ENCODE results near the gene MAML2. TPM values are rescaled to one million over a fixed set of nuclear protein-coding genes. Genes with fewer than 3 reads are reported as not detected.
A peak's percentile ranks its signal among the peaks of the same experiment; 100 is the strongest.

MAML2 gene
- total and polyA plus RNA-seq, 8 donors: 1.3 to 22.8 (median 12.1) TPM

GRCh38 chr11:96267001-96267495 is 75.9 kb downstream of the MAML2 start:
- whole genome bisulfite sequencing, 5 donors: 40 to 75% (median 61%) methylated on average over 1 of the region's 1 CpG

DNA sequence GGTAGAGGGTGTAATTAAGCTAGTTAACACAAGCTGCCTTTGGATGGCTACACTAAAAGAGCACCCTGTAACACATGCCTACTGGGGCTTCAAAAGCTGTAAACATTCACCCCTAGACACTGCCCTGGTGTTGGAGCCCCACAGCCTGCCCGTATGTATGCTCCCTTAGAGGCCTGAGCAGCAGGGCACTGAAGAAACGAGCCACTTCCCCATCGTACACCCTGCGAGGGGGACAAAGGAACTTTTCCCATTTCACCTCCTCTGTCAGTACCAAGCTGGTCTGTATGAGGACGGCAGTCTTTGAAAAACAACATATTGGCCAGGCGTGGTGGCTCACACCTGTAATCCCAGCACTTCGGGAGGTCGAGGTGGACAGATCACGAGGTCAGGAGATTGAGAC is 77.0 kb downstream of the MAML2 start:
- TF ChIP-seq EP300 (IDR thresholded peaks at IDR 0.05) (no peak), POLR2A (IDR thresholded peaks at IDR 0.05) (no peak), POLR2AphosphoS5 (IDR thresholded peaks at IDR 0.05) (no peak)
- TF ChIP-seq, protein P1, sequence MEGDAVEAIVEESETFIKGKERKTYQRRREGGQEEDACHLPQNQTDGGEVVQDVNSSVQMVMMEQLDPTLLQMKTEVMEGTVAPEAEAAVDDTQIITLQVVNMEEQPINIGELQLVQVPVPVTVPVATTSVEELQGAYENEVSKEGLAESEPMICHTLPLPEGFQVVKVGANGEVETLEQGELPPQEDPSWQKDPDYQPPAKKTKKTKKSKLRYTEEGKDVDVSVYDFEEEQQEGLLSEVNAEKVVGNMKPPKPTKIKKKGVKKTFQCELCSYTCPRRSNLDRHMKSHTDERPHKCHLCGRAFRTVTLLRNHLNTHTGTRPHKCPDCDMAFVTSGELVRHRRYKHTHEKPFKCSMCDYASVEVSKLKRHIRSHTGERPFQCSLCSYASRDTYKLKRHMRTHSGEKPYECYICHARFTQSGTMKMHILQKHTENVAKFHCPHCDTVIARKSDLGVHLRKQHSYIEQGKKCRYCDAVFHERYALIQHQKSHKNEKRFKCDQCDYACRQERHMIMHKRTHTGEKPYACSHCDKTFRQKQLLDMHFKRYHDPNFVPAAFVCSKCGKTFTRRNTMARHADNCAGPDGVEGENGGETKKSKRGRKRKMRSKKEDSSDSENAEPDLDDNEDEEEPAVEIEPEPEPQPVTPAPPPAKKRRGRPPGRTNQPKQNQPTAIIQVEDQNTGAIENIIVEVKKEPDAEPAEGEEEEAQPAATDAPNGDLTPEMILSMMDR (IDR thresholded peaks at IDR 0.05): no peak
- Histone ChIP-seq H3K4me1 (peaks cover 5 to 51% (median 22%) of the 10 kb centered on the region in 4 donors), H3K27ac (no peak overlapping the region), H3K36me3 (no peaks in the 10 kb centered on the region), H3K9me3 (no peaks in the 10 kb centered on the region), H3K27me3 (no peaks in the 10 kb centered on the region), H3K4me3 (no peak overlapping the region)
- 89 to 96% (median 94%) methylated on average over 9 of the region's 9 CpGs for WGBS, 5 donors
- no peak for DNase-seq
- intact Hi-C loops (cut with DNase I; ENCODE audit: low total_unique reads): no loop called here

More at GRCh38 chr11:96267001-96267495, 75.9 kb downstream of the MAML2 start:
- Histone ChIP-seq H3K4me1 (peaks cover 5 to 51% (median 23%) of the 10 kb centered on the region in 4 donors), H3K27me3 (no peaks in the 10 kb centered on the region), H3K9me3 (no peaks in the 10 kb centered on the region), H3K4me3 (no peak overlapping the region), H3K27ac (peak overlapping the region in 4 of 5 donors; percentile 8 to 76 (median 26)), H3K36me3 (no peaks in the 10 kb centered on the region)
- TF ChIP-seq POLR2AphosphoS5 (IDR thresholded peaks at IDR 0.05) (no peak), EP300 (IDR thresholded peaks at IDR 0.05) (no peak), POLR2A (IDR thresholded peaks at IDR 0.05) (no peak)
- TF ChIP-seq, protein P1 (IDR thresholded peaks at IDR 0.05): no peak
- DNase-seq: no peak
- intact Hi-C loops (cut with DNase I; ENCODE audit: low total_unique reads): no loop called here

GRCh38 chr11:96265220-96265737 is 77.7 kb downstream of the MAML2 start:
- WGBS, 5 donors: 67 to 81% (median 76%) methylated on average over 8 of the region's 8 CpGs
- Histone ChIP-seq H3K9me3 (no peaks in the 10 kb centered on the region), H3K27me3 (no peaks in the 10 kb centered on the region), H3K36me3 (no peaks in the 10 kb centered on the region), H3K4me3 (no peak overlapping the region), H3K27ac (peak overlapping the region in 2 of 5 donors; percentile 1 to 33), H3K4me1 (peaks cover 5 to 52% (median 22%) of the 10 kb centered on the region in 4 donors)
- no peak for DNase-seq
- no peak for TF ChIP-seq POLR2A (IDR thresholded peaks at IDR 0.05)
- no peak for TF ChIP-seq POLR2AphosphoS5 (IDR thresholded peaks at IDR 0.05)
- TF ChIP-seq, protein P1 (IDR thresholded peaks at IDR 0.05): no peak
- no peak for TF ChIP-seq EP300 (IDR thresholded peaks at IDR 0.05)
- intact Hi-C loops (cut with DNase I; ENCODE audit: low total_unique reads): no loop called here

- TF ChIP-seq POLR2AphosphoS5 (IDR thresholded peaks at IDR 0.05) (no peak), POLR2A (IDR thresholded peaks at IDR 0.05) (no peak), EP300 (IDR thresholded peaks at IDR 0.05) (no peak)
- TF ChIP-seq, protein P1 (IDR thresholded peaks at IDR 0.05): no peak
- no peak overlapping the region for H3K4me3 ChIP-seq
- H3K27me3 ChIP-seq: no peaks in the 10 kb centered on the region
- no peak for DNase-seq
- peak overlapping the region in 3 of 5 donors; percentile 8 to 66 (median 33) for H3K27ac ChIP-seq
- peaks cover 5 to 61% (median 26%) of the 10 kb centered on the region in 4 donors for H3K4me1 ChIP-seq
- intact Hi-C loops (cut with DNase I; ENCODE audit: low total_unique reads): no loop called here
- WGBS, 5 donors: 65 to 95% (median 81%) methylated on average over 4 of the region's 4 CpGs
- no peaks in the 10 kb centered on the region for H3K36me3 ChIP-seq
- no peaks in the 10 kb centered on the region for H3K9me3 ChIP-seq
Observed at GRCh38 chr11:96264364-96264763, 78.6 kb downstream of the MAML2 start.

All from stomach (tissue), 9 donors.